Stimulated activated CD4-positive, alpha-beta T cell treated with anti-CD3 and anti-CD28 coated beads, TNF-alpha, amount 100 ng/mL, for 4 hours (primary cell): ENCODE results near the gene MAN1B1.
"Not testable (repeated sequence)": the region's sequence is repeated elsewhere in the genome, so short reads cannot be mapped to it uniquely, and the experiment has no call there.

Experiments
- DNase-seq, 3 experiments: peaks; one replicate each; pipeline ENCODE4 v3.0.0-alpha.2; 2020; ENCODE audit warnings: low read depth in 3 of 3

MAN1B1 gene

GRCh38 chr9:137110147-137110910, 23.5 kb downstream of the MAN1B1 start:
- DNase-seq: no peak

GRCh38 chr9:137110911-137111787, 24.4 kb downstream of the MAN1B1 start:
- DNase-seq: no peak

- no peak for DNase-seq
These were observed 25.2 kb downstream of the MAN1B1 start for GRCh38 chr9:137111788-137112563.

GRCh38 chr9:137112564-137113384, 26.0 kb downstream of the MAN1B1 start:
- DNase-seq: no peak

- no peak for DNase-seq
These were observed 26.8 kb downstream of the MAN1B1 start for GRCh38 chr9:137113385-137114159.

- no peak for DNase-seq
These were observed 27.4 kb downstream of the MAN1B1 start for GRCh38 chr9:137114220-137114612.

GRCh38 chr9:137114613-137115393, 28.0 kb downstream of the MAN1B1 start, which contains the start of gene DPP7:
DPP7 (minus strand) TSS chr9:137114733; CDS start chr9:137114713, 20 bp downstream.
- DNase-seq: peak; percentile 64 to 72 (median 66)

- DNase-seq: no peak
These were observed 28.7 kb downstream of the MAN1B1 start for GRCh38 chr9:137115394-137116026.

- no peak for DNase-seq
These were observed 29.3 kb downstream of the MAN1B1 start for GRCh38 chr9:137116027-137116507.

GRCh38 chr9:137116728-137117127, 29.9 kb downstream of the MAN1B1 start:
- DNase-seq: no peak

- no peak for DNase-seq
These were observed 30.5 kb downstream of the MAN1B1 start for GRCh38 chr9:137117269-137117731.

GRCh38 chr9:137118092-137118603, 31.4 kb downstream of the MAN1B1 start:
- DNase-seq: not testable (repeated sequence)

- DNase-seq: not testable (repeated sequence)
These were observed 35.4 kb downstream of the MAN1B1 start for GRCh38 chr9:137121927-137122795.

GRCh38 chr9:137122796-137123467, 36.1 kb downstream of the MAN1B1 start:
- DNase-seq: not testable (repeated sequence)

- no peak for DNase-seq
These were observed 36.7 kb downstream of the MAN1B1 start for GRCh38 chr9:137123468-137123837.

GRCh38 chr9:137123952-137124462, 37.2 kb downstream of the MAN1B1 start:
- DNase-seq: not testable (repeated sequence)

- DNase-seq: no peak
These were observed 40.0 kb downstream of the MAN1B1 start for GRCh38 chr9:137126786-137127185.
